Measurements from ENCODE around the gene NEMP2.
"Not testable (repeated sequence)": the region's sequence is repeated elsewhere in the genome, so short reads cannot be mapped to it uniquely, and the experiment has no call there.

The NEMP2 gene

DNA sequence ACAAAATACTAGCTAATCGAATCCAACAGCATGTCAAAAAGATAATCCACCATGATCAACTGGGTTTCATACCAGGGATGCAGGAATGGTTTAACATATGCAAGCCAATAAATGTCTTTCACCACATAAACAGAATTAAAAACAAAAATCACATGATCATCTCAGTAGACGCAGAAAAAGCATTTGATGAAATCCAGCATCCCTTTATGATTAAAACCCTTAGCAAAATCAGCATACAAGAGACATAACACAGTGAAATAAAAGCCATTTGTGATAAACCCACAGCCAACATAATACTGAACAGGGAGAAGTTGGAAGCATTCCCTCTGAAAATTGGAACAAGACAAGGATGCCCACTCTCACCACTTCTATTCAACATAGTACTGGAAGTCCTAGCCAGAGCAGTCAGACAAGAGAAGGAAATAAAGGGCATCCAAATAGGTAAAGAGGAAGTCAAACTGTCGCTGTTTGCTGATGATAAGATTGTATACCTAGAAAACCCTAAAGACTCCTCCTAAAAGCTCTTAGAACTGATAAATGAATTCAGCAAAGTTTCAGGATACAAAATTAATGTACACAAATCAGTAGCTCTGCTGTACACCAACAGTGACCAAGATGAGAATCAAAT is 39.8 kb downstream of the NEMP2 start:
- not testable (repeated sequence) for DNase-seq (ENCODE audit: low read depth in 1 of 2, low spot score in 1 of 2)

DNA sequence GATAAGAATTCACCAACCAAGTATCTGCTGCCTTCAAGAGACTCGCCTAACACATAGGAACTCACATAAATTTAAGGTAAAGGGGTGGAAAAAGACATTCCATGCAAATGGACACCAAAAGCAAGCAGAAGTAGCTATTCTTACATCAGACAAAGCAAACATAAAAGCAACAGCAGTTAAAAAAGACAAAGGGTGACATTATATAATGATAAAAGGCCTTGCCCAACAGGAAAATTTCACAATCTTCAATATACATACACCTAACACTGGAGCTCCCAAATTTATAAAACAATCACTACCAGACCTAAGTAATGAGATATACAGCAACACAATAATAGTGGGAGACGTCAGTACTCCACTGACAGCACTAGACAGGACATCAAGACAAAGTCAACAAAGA is 41.4 kb downstream of the NEMP2 start:
- no peak for DNase-seq (ENCODE audit: low read depth in 1 of 2, low spot score in 1 of 2)

DNA sequence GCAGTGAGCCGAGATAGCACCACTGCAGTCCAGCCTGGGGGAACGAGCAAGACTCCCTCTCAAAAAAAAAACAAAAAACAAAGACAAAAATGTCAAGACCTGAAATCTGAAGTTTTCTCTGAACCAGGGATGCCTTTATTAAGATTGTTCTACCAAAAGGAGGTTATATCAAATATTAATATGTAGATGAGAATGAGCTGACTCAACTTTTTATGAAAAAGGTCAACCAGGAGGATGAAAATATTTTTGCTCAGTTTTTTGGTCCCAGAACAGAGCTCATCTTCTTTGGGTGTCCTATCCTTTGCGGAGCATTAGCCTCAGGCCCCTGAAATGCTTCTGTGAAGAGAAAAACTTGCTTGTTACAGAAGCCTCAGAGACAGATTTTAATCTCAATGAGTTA is 44.0 kb downstream of the NEMP2 start:
- no peak for DNase-seq (ENCODE audit: low read depth in 1 of 2, low spot score in 1 of 2)

DNA sequence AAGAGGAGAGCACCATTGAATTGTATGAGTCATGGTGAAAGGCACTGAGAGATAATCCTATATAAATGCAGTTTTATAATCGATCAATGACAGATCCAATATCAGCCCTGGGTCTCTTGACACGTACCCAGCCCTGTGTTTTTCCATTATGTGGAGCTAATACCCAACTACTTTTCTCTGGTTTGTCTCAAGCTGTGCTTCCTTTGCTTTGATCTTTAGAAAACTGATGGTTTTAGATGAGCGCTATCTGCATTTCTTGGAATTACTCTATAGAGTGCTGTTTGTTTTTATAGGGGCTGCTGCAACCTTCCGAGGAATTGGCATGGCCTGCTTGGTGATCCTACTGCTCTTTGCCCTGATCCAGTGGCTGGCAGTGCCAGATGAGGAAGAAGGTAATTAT is 45.0 kb downstream of the NEMP2 start:
- no peak for DNase-seq (ENCODE audit: low read depth in 1 of 2, low spot score in 1 of 2)

DNA sequence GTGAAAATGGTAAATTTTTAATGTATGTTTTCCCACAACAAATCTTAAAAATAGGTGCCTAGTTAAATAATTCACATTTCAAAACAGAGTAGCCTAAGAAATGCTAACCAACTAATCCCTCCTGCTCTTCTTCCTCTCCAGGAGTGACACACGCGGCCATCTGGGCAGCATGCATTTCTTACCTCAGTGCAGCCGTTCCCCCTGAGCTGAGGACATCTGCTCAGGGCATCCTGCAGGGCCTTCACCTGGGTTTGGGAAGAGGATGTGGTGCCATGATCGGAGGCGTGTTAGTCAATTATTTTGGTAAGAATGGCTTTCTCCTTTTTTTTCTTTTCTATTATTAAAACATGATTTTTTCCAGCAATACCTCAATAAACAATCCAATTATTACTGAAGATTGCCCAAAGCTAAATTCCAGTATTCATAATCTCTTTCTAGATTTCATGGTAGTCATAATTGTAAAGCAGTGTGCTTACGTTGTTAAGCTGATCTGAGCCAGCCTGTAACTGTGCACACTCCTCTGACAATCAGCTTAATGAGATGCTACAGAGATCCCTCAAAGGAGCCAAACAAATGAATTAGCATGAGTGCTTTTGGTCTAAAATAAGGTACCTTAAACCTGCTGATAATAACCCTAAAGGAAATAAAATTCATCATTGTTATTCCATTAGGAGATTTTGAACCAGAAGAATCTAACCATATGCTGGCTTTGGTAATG is 45.8 kb downstream of the NEMP2 start:
- DNase-seq (ENCODE audit: low read depth in 1 of 2, low spot score in 1 of 2): no peak

DNA sequence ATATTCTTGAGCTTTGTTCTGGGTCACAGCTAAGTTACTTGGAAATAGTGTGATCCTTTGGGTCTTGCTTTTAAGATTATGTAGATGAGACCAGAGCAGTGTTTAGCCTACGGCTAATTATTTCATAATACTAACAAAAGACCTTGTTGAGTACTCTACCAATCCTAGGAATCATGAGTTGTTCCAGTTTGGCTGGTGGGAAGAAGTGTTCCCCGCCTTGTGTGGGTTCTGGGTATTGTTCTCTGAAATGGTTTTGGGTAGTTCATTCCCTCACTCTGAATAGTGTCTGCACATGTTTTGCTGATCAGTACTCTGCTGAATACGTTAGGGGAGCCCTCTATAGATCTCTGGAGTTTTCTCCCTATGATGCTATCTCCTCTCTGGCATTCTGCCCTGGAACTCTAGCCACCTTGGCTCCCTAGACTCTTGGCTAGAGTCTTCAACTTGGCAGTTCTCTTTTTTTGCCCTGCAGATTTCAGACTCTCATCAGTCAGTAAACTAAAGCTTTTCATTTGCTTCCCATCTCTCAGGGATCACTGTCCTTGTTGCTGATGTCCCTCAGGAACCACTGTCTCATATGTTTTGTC is 48.4 kb downstream of the NEMP2 start:
- DNase-seq (ENCODE audit: low read depth in 1 of 2, low spot score in 1 of 2): no peak

DNA sequence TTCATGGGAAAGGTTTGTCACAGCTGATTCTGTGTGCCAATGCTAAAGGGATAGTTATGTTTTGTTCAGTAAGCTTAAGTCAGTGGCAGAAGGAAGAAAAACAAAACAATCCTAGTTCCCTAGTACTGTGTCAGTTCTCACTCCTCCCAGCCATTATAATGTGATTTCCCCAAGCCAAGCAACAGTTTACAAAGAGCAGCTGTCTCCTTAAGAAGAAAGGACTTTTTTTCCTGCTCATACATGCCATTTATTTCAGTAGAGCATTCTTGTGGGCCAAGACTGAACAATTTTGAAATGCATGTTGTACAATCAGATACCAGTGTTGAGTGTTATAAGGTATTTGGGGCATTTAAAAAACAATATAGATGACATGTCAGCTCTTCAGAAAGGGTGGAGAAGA is 52.1 kb downstream of the NEMP2 start:
- DNase-seq (ENCODE audit: low read depth in 1 of 2, low spot score in 1 of 2): no peak

DNA sequence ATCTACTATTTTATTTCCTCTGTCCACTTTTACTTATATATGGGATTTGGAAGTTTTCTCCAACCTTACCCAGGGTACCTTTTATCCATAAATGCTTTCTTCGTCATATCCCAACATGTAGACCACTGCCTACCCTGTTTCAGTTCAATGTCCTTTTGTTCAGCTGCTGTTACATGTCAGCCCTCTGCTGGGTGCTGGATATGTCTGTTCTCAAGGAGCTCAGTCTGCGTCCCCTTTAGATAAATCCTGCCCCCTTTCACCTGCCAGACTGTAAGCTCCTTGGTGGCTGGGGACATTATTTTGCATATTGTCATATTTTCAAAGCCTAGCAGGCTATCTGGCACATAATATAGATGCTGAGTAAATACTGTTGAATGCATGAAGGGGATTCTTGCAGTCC is 53.2 kb downstream of the NEMP2 start:
- no peak for DNase-seq (ENCODE audit: low read depth in 1 of 2, low spot score in 1 of 2)

DNA sequence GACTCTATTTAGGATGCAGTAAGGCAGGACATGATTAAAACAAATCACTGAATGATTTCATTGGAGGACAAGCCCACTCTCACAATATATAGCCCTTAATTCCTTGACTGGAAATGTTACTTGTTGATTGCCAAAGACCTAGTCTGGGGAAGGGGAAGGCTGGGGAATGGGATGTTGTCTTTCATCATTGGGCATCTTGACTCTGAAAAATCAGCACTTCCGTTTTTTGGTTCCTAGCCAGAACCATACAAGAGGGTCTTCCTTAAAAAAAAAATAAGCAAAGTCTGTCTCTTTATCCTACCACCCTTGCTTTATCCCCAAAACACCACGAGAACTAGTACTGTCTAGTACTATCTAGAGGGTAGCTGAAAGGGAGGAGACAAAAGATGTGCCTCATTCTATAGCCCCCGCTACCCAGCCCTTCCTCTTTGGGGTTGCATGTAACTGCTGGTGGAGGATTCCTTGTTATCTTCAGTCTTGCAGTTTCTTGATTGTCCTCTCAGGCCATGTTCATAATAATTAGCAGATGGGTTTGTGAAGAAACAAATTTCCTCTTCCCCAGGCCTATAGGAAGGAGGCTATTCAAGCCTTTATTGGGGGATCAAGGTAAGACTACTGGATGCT is 55.8 kb downstream of the NEMP2 start:
- no peak for DNase-seq (ENCODE audit: low read depth in 1 of 2, low spot score in 1 of 2)

DNA sequence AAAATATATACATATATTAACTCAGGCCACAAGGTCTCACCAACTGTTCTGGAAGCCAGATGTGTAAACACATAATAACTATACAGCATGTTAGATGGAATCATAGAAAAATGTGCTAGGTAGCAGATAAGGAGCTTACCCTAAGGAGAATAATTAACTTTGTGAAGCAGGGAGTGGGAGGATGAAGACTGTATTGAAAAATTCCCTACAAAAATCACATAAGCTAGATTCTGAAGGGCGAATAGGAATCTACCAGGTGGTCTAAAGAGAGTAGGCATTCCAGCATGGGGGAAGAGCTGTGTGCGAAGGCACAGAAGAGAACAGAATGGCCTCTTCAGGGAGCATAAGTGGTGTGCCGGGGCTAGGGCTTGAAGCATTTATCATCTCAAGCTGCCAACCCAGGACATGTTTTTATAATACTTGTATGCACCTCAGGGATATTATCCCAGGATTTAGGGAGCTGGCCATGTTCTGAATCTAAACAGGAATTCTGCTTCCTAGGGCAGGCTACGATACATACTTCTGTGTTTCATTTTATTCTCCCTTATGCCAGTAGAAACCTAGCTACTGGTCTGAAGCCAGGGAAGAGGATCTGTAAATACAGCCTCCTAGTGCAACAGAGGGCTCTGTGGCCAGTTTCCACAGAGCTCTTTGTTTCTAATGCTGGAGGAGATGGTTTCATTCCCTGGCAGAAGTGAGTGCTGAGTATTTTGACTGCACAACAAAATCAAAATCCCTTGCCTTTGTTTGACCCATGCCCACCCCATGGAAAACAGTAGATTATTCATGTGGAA is 56.7 kb downstream of the NEMP2 start:
- DNase-seq (ENCODE audit: low read depth in 1 of 2, low spot score in 1 of 2): no peak

DNA sequence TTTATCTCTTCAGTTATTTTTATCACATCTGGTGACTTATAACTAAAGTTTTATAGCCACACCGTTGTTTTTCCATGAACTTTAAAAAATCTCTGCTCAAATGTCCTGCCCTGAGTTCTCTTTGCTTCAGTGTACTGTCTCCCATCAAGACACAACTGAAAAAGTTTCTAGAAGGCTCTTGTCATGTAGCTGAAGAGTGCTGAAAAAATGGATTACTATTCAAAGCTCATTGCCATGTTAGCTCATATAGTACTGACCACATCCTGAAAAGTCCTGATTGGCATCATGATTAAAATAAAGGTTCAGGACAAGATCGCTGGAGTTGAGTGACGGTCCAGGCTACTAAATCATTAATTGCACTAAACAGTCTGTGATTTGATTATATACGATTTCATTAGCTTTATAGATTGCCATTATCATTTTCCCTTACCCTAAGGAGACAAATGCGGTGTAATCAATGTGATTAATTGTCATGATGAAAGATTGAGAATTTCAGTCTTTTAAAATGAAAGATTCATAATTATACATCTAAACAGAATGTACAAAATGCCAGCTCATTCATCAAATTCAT is 64.2 kb downstream of the NEMP2 start:
- DNase-seq (ENCODE audit: low read depth in 1 of 2, low spot score in 1 of 2): no peak

DNA sequence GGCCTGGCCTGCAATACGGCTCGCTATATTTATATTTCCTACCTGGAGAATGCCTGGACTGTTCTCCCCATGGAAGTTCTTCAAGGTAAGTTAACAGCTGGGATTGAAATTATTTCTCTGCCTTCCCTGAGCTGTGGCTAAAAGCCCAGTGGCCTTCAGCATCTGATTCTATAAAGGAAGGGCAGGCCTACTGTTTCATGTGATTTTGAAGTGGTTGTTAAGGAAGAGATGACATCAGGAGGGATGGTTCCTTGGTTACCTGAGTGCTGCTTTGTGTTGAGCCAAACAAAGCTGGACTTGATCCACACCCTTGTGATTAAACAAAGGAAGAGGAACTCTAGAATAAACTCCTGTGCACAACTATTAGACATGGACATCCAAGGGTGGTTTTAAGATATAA is 64.8 kb downstream of the NEMP2 start:
- DNase-seq (ENCODE audit: low read depth in 1 of 2, low spot score in 1 of 2): no peak

DNA sequence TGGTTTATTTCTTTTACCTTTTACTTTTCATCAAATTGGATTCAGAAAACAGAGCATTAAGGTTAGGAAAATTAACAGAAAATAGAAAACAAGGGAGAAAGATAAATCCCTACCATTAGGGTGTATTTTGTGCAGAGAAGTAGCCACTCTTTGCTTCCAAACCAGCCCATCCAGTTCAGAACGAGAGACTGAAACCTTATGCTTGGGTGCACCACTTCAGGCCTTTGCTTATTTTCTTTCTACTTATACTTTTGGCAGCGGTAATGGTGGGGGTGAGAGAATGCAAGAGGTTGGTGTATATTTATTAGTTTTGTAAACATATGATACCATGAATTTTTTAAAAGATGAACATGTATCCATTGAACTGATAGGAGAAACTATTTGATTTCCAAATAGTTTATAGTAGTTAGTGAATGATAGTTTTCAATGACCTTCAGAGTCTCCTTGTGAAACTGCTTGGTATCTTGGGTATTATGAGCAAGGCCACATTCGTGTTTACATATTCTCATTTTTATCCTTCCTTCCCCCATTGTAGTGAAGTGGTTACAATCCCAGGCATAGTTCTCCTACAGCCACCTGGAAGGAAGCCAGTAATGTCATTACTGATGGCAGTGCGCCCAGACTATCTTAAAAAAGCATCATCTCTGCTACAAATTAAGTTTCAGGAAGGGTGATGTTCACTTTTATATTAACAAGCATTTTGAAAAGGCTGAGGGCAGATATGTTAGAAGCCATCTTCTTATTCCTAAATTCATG is 65.5 kb downstream of the NEMP2 start:
- no peak for DNase-seq (ENCODE audit: low read depth in 1 of 2, low spot score in 1 of 2)

DNA sequence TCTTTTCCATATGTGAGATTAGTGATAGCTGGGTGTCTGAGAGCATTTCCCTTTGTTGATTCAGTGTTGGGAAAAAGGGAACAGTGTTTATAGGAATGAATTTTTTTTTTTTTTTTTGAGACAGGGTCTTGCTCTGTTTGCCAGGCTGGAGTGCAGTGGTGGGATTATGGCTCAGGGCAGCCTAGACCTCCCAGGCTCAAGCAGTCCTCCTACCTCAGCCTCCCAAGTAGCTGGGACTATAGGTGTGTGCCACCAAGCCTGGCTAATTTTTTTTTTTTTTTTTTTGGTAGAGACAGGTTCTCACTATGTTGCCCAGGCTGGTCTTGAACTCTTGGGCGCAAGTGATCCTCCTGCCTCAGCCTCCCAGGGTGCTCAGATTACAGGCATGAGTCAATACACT is 66.2 kb downstream of the NEMP2 start:
- DNase-seq (ENCODE audit: low read depth in 1 of 2, low spot score in 1 of 2): not testable (repeated sequence)

DNA sequence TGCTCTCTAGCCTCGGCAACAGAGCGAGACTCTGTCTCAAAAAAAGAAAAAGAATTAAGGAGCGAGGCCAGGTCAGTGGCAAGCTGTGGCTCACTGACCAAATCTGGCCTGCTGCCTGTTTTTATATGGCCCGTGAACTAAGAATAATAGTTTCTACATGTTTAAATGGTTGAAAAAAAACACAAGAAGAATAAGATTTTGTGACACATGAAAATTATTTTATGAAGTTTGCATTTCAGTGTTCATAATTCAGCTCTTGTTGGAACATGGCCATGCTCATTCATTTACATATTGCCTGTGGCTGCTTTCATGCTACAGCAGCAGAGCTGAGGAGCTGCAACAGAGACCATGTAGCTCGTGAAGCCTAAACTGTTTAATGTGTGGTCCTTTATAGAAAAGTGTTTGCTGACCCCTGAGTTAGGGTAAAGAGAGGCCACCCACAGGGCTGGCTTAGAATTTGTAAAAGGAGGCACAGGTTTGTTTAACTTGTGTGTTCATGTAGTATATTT is 66.9 kb downstream of the NEMP2 start:
- DNase-seq (ENCODE audit: low read depth in 1 of 2, low spot score in 1 of 2): no peak

DNA sequence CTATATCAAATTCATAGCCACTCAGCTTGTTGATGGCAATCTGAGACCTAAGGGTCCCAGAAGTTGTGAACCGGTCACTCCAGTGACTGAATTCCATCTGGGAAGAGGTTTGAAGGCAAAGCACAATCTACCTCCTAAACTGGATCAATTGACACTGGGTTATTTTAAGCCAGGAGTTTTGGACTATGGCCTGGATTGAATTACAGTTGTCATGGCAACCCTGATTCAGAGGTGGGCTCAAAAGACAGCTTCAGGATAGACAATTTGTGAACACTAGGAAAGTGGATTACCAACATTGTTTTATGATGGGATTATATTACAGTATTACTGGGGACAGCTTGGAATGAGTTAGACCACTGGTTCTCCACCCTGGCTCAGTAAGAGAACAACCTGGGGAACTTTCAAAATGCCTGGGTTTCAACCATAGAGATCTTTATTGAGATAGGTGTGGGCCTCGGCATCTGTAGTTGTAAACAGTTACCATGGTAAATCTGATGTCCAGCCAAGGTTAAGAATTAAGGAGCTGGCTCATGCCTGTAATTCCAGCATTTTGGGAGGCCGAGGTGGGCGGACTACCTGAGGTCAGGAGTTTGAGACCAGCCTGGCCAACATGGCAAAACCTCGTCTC is 67.6 kb downstream of the NEMP2 start:
- no peak for DNase-seq (ENCODE audit: low read depth in 1 of 2, low spot score in 1 of 2)

DNA sequence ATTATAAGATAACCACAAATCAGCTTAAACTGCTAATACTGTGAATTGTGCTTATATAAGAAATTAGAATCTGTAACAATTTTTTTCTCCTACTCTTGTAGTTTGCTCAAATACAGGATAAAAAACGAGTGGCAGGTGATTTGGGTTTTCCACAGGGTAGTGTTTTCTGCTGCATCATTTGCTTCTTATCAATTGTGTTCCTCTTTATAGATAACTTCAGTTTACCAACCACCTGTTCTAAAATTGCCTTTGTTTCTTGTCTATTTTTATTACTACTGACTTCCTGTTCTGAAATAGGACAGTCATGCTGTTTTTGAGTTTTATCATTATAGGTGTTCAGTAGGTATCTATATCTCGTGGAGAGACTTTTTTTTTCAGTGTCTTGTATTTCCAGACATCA is 69.5 kb downstream of the NEMP2 start:
- no peak for DNase-seq (ENCODE audit: low read depth in 1 of 2, low spot score in 1 of 2)

DNA sequence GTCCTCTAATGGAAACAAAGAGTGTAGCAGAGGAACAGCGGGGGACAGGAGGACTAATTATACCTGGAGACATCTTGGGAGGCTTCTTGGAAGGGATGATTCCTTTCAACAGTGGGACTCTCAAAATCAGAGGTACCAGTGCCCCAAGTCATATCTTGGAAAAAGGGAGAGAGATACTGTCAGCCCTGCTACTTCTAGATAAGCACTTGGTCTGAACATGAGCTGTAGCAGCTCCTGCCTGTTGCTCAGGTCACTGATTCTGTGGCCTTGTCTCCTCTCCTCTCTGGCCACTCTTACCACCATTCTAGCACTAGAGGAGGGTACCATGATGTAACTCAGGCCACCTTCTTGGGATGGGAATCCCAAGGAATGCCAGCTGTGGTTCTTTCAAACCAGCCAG is 71.9 kb downstream of the NEMP2 start:
- DNase-seq (ENCODE audit: low read depth in 1 of 2, low spot score in 1 of 2): no peak

DNA sequence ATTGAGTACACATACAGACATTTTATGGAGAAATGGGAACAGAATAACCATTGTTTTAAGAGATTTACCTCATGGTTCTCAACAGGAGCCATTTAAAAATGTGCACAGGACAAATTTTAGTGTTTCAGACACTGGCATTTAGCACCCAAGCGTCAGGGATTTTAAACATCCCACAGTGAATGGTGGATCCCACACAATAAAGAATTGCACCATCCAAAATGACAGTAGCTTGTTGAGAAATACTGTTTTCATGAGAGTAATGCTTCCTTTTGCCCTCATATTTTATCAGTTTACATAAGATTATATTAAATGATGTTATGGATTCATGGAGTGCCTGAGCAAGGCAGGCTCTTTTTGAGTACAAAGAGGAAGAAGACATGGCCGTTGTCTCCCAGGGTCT is 72.3 kb downstream of the NEMP2 start:
- no peak for DNase-seq (ENCODE audit: low read depth in 1 of 2, low spot score in 1 of 2)

DNA sequence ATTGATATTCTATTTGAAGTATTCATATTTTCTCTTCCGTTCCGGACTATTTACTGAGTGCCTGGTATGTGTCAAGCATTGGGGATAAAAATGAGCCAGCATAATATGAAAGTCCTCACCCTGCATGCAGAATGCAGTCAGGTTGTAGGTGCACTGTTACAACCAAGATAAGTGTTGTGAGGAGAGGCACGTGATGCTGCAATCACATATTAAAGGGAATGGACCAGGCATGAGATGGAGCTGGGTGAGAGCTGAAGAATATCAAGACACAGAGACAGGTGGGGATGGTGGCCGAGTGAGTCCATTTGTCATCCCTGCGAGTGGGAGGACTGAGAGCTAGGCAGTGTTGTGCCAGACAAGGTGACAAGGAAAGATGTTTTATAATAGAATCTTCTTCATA is 74.0 kb downstream of the NEMP2 start:
- DNase-seq (ENCODE audit: low read depth in 1 of 2, low spot score in 1 of 2): no peak
